NB4 (cell line): Measurements from ENCODE around the gene GINS2.

Experiments
- CTCF ChIP-seq: IDR thresholded peaks from one replicate; pipeline ENCODE4 v1.5.1; 2012; ENCODE audit warnings: low read depth, low read length
- MYC ChIP-seq: IDR thresholded peaks from 2 replicates; pipeline ENCODE4 v1.6.1; 2011; ENCODE audit warnings: low read depth, low read length
- POLR2A ChIP-seq: IDR thresholded peaks from 2 replicates; pipeline ENCODE4 v1.6.1; 2011; ENCODE audit warnings: mild to moderate bottlenecking; ENCODE audit not compliant: insufficient read length; ENCODE audit errors: extremely low read depth

- TF ChIP-seq POLR2A, result no peak
- no peak for TF ChIP-seq CTCF
- TF ChIP-seq MYC, result no peak
Measured at GRCh38 chr16:85648070-85648714, 40.6 kb downstream of the GINS2 start.
